ENCODE data around the gene CUX1.

Gene CUX1

GRCh38 chr7:102232611-102233286 is 415.3 kb downstream of the CUX1 start:
- no peak for DNase-seq

- DNase-seq: no peak
Measured at GRCh38 chr7:102234131-102234530, 416.7 kb downstream of the CUX1 start.

- no peak for DNase-seq
Measured at GRCh38 chr7:102234801-102235550, 417.6 kb downstream of the CUX1 start.

GRCh38 chr7:102236102-102236501 is 418.7 kb downstream of the CUX1 start:
- no peak for DNase-seq

GRCh38 chr7:102236592-102237287 is 419.3 kb downstream of the CUX1 start:
- peak; percentile 92 for DNase-seq

GRCh38 chr7:102239206-102239820 is 421.9 kb downstream of the CUX1 start:
- no peak for DNase-seq

GRCh38 chr7:102241431-102241830 is 424.0 kb downstream of the CUX1 start:
- DNase-seq: no peak

GRCh38 chr7:102244601-102245000 is 427.2 kb downstream of the CUX1 start:
- no peak for DNase-seq

- DNase-seq: no peak
Measured at GRCh38 chr7:102248081-102248455, 430.6 kb downstream of the CUX1 start.

- DNase-seq: no peak
Measured at GRCh38 chr7:102248456-102249395, 431.3 kb downstream of the CUX1 start.

GRCh38 chr7:102251531-102252365 is 434.3 kb downstream of the CUX1 start:
- DNase-seq: no peak

- DNase-seq: no peak
Measured at GRCh38 chr7:102252366-102252982, 435.0 kb downstream of the CUX1 start.

- no peak for DNase-seq
Measured at GRCh38 chr7:102253066-102253972, 435.9 kb downstream of the CUX1 start.

- DNase-seq: no peak
Measured at GRCh38 chr7:102253973-102254370, 436.5 kb downstream of the CUX1 start.

- no peak for DNase-seq
Measured at GRCh38 chr7:102254521-102254920, 437.1 kb downstream of the CUX1 start.

- DNase-seq: no peak
Measured at GRCh38 chr7:102255501-102255900, 438.1 kb downstream of the CUX1 start.

- no peak for DNase-seq
Measured at GRCh38 chr7:102255916-102256315, 438.5 kb downstream of the CUX1 start.

GRCh38 chr7:102258073-102258748 is 440.8 kb downstream of the CUX1 start:
- DNase-seq: peak; percentile 53

GRCh38 chr7:102258749-102259107 is 441.3 kb downstream of the CUX1 start:
- DNase-seq: no peak

Measured in DMS53 (cell line).